Fibroblast of peridontal ligament (primary cell): Measurements from ENCODE around the gene LYPD6B.

ENCODE experiments used
- DNase-seq: peaks from one replicate; pipeline ENCODE4 v3.0.0-alpha.2; 2010; ENCODE audit errors: extremely low read depth

LYPD6B gene

GRCh38 chr2:149038442-149039212 is at the start of gene LYPD6B:
TSS of gene LYPD6B (plus strand) at chr2:149038699. CDS start at chr2:149130949, 92,250 bp downstream.
- no peak for DNase-seq

GRCh38 chr2:148989882-148990493 is 48.5 kb upstream of the LYPD6B start:
- DNase-seq: peak; percentile 93

- DNase-seq: no peak
Measured at GRCh38 chr2:148990968-148991367, 47.5 kb upstream of the LYPD6B start.

- DNase-seq: no peak
Measured at GRCh38 chr2:148992448-148992847, 46.1 kb upstream of the LYPD6B start.

GRCh38 chr2:148993351-148993750 is 45.1 kb upstream of the LYPD6B start:
- DNase-seq: no peak

GRCh38 chr2:148994341-148994740 is 44.2 kb upstream of the LYPD6B start:
- no peak for DNase-seq

GRCh38 chr2:148996805-148997204 is 41.7 kb upstream of the LYPD6B start:
- DNase-seq: no peak

GRCh38 chr2:148998165-148998830 is 40.2 kb upstream of the LYPD6B start:
- DNase-seq: no peak

GRCh38 chr2:148998831-148999200 is 39.7 kb upstream of the LYPD6B start:
- no peak for DNase-seq

- DNase-seq: no peak
Measured at GRCh38 chr2:148999451-148999921, 39.0 kb upstream of the LYPD6B start.

- peak; percentile 20 for DNase-seq
Measured at GRCh38 chr2:149000158-149000938, 38.2 kb upstream of the LYPD6B start.

GRCh38 chr2:149001496-149001895 is 37.0 kb upstream of the LYPD6B start:
- DNase-seq: no peak

- DNase-seq: no peak
Measured at GRCh38 chr2:149002378-149002890, 36.1 kb upstream of the LYPD6B start.

GRCh38 chr2:149002891-149003740 is 35.4 kb upstream of the LYPD6B start:
- no peak for DNase-seq

- DNase-seq: no peak
Measured at GRCh38 chr2:149004836-149005235, 33.7 kb upstream of the LYPD6B start.

- DNase-seq: no peak
Measured at GRCh38 chr2:149005471-149006077, 32.9 kb upstream of the LYPD6B start.

GRCh38 chr2:149006883-149007543 is 31.5 kb upstream of the LYPD6B start:
- DNase-seq: no peak

GRCh38 chr2:149008381-149008780 is 30.1 kb upstream of the LYPD6B start:
- DNase-seq: no peak

- no peak for DNase-seq
Measured at GRCh38 chr2:149009576-149010461, 28.7 kb upstream of the LYPD6B start.
